Upper lobe of left lung (tissue), 6 donors: ENCODE data around the gene PARM1. TPM values are rescaled to one million over a fixed set of nuclear protein-coding genes. Genes with fewer than 3 reads are reported as not detected.
A peak's percentile ranks its signal among the peaks of the same experiment; 100 is the strongest.

ENCODE experiments used
- ATAC-seq, 2 donors: fragments of 200-7000 bp; cut with Tn5 transposase; one replicate each; pipeline ENCODE4 v1.9.1; 2022; ENCODE audit warnings: mild to moderate bottlenecking in 2 of 2, moderate library complexity in 2 of 2; ENCODE audit not compliant: low FRiP score in 2 of 2
- DNase-seq, 2 donors: peaks; one replicate each; pipeline ENCODE4 v3.0.0-alpha.2; 2019 to 2020
- H3K27ac ChIP-seq, 4 donors: fragments of 200-600 bp; sonication (generic); one replicate each; pipeline ENCODE4 v1.5.1; 2016 to 2019
- H3K27me3 ChIP-seq, 4 donors: fragments of 200-600 bp; sonication (generic); one replicate each; pipeline ENCODE4 v1.5.1; 2017 to 2019
- H3K36me3 ChIP-seq, 4 donors: fragments of 200-600 bp; sonication (generic); one replicate each; pipeline ENCODE4 v1.5.1; 2016 to 2019
- H3K4me1 ChIP-seq, 4 donors: fragments of 200-600 bp; sonication (generic); one replicate each; pipeline ENCODE4 v1.5.1; 2018 to 2019
- H3K4me3 ChIP-seq, 4 donors: fragments of 200-600 bp; sonication (generic); one replicate each; pipeline ENCODE4 v1.5.1; 2017 to 2019; ENCODE audit warnings: mild to moderate bottlenecking in 2 of 4, moderate library complexity in 1 of 4
- H3K9me3 ChIP-seq, 4 donors: fragments of 200-600 bp; sonication (generic); one replicate each; pipeline ENCODE4 v1.5.1; 2018 to 2019
- EP300 ChIP-seq, 4 donors: sonication (generic); formaldehyde crosslinking; IDR thresholded peaks; one replicate each; pipeline ENCODE4 v1.5.1; 2017; ENCODE audit warnings: antibody characterized with exemption in 4 of 4, control low read depth in 2 of 4
- POLR2A ChIP-seq, 4 donors: fragments of 450-650 bp; IDR thresholded peaks; one replicate each; pipeline ENCODE4 v1.5.1; 2016 to 2017; ENCODE audit warnings: antibody characterized with exemption in 4 of 4, mild to moderate bottlenecking in 2 of 4
- POLR2AphosphoS5 ChIP-seq, 2 donors: sonication (generic); formaldehyde crosslinking; IDR thresholded peaks; one replicate each; pipeline ENCODE4 v1.5.1; 2017; ENCODE audit warnings: antibody characterized with exemption in 2 of 2
- WGBS, 2 donors: methylation state at CpG; one replicate each; pipeline ENCODE4 v1.1.5; 2017 to 2018; 5-methylcytosine and 5-hydroxymethylcytosine counted together
- total RNA-seq, 6 donors: library from RNA; depleted of rRNA in 4 of 6; stranded (reverse); fragments of >200 nt in 4 of 6; gene quantifications; one replicate each; pipeline versions ENCODE4 v1.1.0 to v1.2.1, GENCODE V29; 2016 to 2021
- TF ChIP-seq, protein P1 (sequence below), 6 experiments: fragments of 450-650 bp in 4 of 6; fragments of 200-600 bp in 2 of 6; sonication (generic) in 2 of 6; IDR thresholded peaks; one replicate each; pipeline ENCODE4 v1.5.1; 2016 to 2019; ENCODE audit warnings: antibody characterized with exemption in 6 of 6
- donor health status: DM: no; HTN: no; CAD: no; lungs with moderate emphysema.
- donor health status: DM: no; HTN: yes; CAD: no; lungs with severe emphysema.

Gene PARM1
- total RNA-seq, 6 donors from 2014 or later: 36.7 to 137 (median 74.5) TPM

DNA sequence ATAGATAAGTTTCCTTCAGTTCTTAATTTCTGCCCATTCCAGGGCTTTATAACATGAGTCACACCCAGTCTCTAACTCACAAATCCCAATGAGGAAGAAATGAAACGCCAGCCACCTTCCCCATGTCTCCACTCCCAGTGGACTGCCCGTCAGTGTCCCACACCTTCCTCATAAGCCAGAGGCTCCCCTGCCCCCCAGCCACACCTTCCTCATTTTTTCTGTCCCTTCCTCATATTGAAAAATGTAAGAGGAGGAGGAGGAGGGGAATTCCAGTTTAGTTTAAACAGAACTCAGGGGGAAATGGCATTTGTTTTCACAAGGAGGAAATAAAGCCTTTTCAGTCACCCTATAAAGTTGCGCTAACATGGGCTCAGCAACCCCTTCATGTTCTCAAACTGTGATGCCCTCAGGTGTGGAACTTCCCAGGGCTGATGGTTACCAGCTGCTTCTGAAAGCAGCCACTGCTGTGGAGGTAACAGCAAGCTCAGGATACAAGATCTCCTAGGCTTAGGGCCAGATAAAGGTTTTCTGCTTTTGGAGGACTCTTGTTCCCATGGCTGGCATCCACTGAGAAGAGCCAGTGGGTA is 97.8 kb downstream of the PARM1 start:
- Histone ChIP-seq H3K4me1 (peaks cover 0 to 21% (median 6%) of the 10 kb centered on the region in 4 donors), H3K9me3 (no peaks in the 10 kb centered on the region), H3K27me3 (no peaks in the 10 kb centered on the region), H3K4me3 (no peak overlapping the region), H3K27ac (peak overlapping the region in 1 of 4 donors; percentile 26), H3K36me3 (no peaks in the 10 kb centered on the region)
- 37 to 56% methylated on average over 3 of the region's 3 CpGs for WGBS, 2 donors
- ATAC-seq (peak in 1 of 2 donors; percentile 37), DNase-seq (peak in 1 of 2 donors; percentile 47)
- TF ChIP-seq, protein P1, sequence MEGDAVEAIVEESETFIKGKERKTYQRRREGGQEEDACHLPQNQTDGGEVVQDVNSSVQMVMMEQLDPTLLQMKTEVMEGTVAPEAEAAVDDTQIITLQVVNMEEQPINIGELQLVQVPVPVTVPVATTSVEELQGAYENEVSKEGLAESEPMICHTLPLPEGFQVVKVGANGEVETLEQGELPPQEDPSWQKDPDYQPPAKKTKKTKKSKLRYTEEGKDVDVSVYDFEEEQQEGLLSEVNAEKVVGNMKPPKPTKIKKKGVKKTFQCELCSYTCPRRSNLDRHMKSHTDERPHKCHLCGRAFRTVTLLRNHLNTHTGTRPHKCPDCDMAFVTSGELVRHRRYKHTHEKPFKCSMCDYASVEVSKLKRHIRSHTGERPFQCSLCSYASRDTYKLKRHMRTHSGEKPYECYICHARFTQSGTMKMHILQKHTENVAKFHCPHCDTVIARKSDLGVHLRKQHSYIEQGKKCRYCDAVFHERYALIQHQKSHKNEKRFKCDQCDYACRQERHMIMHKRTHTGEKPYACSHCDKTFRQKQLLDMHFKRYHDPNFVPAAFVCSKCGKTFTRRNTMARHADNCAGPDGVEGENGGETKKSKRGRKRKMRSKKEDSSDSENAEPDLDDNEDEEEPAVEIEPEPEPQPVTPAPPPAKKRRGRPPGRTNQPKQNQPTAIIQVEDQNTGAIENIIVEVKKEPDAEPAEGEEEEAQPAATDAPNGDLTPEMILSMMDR (IDR thresholded peaks at IDR 0.05): no peak
- TF ChIP-seq EP300 (IDR thresholded peaks at IDR 0.05): no peak

DNA sequence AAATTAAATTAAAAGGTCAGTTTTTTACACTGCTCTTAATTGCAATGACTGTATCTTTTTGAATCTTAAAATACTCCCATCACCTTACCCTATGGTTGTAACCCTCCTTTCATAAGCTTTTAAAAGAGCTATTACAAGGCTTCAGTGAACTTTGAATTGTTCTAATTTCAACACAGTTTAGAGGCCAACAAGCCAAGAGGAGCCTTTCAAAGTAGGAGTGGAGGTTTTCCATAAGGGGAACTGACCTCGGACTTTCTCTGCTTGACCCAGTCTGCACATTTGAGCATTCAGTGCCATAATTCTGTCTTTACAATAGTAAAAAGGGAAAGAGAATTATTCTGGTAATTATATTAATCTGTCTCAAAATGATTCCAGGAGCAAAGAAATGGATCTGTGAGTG is 98.9 kb downstream of the PARM1 start:
- WGBS, 2 donors: 40 to 72% methylated on average over 1 of the region's 1 CpG

DNA sequence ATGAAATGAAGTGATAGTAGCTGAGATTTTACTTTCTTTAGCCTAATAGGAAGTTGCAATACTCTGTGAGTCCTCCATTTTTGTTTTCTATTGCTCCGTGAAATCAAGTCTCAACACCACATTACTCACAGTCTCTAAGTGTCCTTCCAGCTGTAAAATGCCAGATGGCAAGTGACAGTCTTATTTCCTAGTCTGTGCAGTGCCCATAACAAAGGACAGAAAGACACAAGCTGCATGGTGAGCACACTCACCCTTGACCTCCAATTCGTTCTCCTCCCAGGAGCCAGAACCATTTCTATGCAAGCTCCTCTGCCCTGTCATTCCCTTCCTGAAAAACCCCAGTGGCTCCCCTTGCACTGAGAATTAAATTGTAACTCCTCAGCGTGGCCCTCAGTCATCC is 101.6 kb downstream of the PARM1 start:
- ATAC-seq: no peak
- WGBS, 2 donors: 70 to 77% methylated on average over 3 of the region's 3 CpGs
- TF ChIP-seq POLR2AphosphoS5 (IDR thresholded peaks at IDR 0.05) (no peak), POLR2A (IDR thresholded peaks at IDR 0.05) (no peak), EP300 (IDR thresholded peaks at IDR 0.05) (no peak)
- TF ChIP-seq, protein P1 (IDR thresholded peaks at IDR 0.05): no peak
- Histone ChIP-seq H3K36me3 (no peaks in the 10 kb centered on the region), H3K4me3 (no peak overlapping the region), H3K4me1 (peaks cover 0 to 15% (median 3%) of the 10 kb centered on the region in 4 donors), H3K27me3 (no peaks in the 10 kb centered on the region), H3K27ac (no peak overlapping the region), H3K9me3 (no peaks in the 10 kb centered on the region)
- DNase-seq: no peak

More for the DNA sequence above, 98.9 kb downstream of the PARM1 start:
- no peak overlapping the region for H3K27ac ChIP-seq
- TF ChIP-seq POLR2AphosphoS5 (IDR thresholded peaks at IDR 0.05): no peak
- TF ChIP-seq POLR2A (IDR thresholded peaks at IDR 0.05): no peak
- TF ChIP-seq EP300 (IDR thresholded peaks at IDR 0.05): no peak
- TF ChIP-seq, protein P1 (IDR thresholded peaks at IDR 0.05): no peak
- no peak for ATAC-seq
- H3K9me3 ChIP-seq: no peaks in the 10 kb centered on the region
- DNase-seq: no peak
- H3K4me1 ChIP-seq: peaks cover 0 to 21% (median 6%) of the 10 kb centered on the region in 4 donors
- H3K27me3 ChIP-seq: no peaks in the 10 kb centered on the region
- H3K4me3 ChIP-seq: no peak overlapping the region
- no peaks in the 10 kb centered on the region for H3K36me3 ChIP-seq

DNA sequence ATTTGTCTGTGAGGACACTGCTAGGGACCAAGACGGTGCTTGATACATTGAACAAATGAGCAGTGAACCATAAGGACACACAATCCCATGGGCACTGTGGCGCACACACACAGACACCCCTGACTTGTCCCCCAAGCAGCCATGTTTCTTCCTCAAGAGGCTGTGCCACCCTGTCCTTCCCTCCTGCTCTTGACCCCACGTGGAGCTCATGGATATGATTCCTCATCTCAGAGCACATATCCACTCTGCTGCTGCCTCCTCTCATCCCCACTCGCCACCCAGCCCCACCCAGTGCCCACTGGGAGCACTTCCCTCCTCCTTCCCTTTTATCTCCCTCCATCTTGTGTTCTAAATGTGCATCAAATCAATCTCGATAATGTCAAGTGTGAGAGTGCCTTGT is 102.4 kb downstream of the PARM1 start:
- ATAC-seq (no peak), DNase-seq (no peak)
- peaks cover 0 to 14% (median 3%) of the 10 kb centered on the region in 4 donors for H3K4me1 ChIP-seq
- H3K27me3 ChIP-seq: no peaks in the 10 kb centered on the region
- H3K27ac ChIP-seq: no peak overlapping the region
- no peak overlapping the region for H3K4me3 ChIP-seq
- TF ChIP-seq POLR2AphosphoS5 (IDR thresholded peaks at IDR 0.05) (no peak), POLR2A (IDR thresholded peaks at IDR 0.05) (no peak), EP300 (IDR thresholded peaks at IDR 0.05) (no peak)
- TF ChIP-seq, protein P1 (IDR thresholded peaks at IDR 0.05): no peak
- no peaks in the 10 kb centered on the region for H3K36me3 ChIP-seq
- WGBS, 2 donors: 78 to 83% methylated on average over 5 of the region's 5 CpGs
- H3K9me3 ChIP-seq: no peaks in the 10 kb centered on the region
